ENCODE data around the gene SMC4.

SMC4 gene

GRCh38 chr3:160394009-160394392 is 5.4 kb upstream of the SMC4 start:
- no peak for DNase-seq (ENCODE audit: low read depth in 2 of 2)

- DNase-seq (ENCODE audit: low read depth in 2 of 2): no peak
These were observed 4.2 kb upstream of the SMC4 start for GRCh38 chr3:160395297-160395696.

- DNase-seq (ENCODE audit: low read depth in 2 of 2): no peak
These were observed 678 bp upstream of the SMC4 start for GRCh38 chr3:160398820-160399124.

GRCh38 chr3:160400030-160400701 is 716 bp downstream of the SMC4 start:
- peak in 1 of 2 donors; percentile 11 for DNase-seq (ENCODE audit: low read depth in 2 of 2)

- peak in 1 of 2 donors; percentile 2 for DNase-seq (ENCODE audit: low read depth in 2 of 2)
These were observed 1.3 kb downstream of the SMC4 start for GRCh38 chr3:160400702-160401150.

- no peak for DNase-seq (ENCODE audit: low read depth in 2 of 2)
These were observed 2.0 kb downstream of the SMC4 start for GRCh38 chr3:160401291-160402095.

- DNase-seq (ENCODE audit: low read depth in 2 of 2): no peak
These were observed 3.0 kb downstream of the SMC4 start for GRCh38 chr3:160402221-160403027.

GRCh38 chr3:160403028-160403545 is 3.6 kb downstream of the SMC4 start:
- DNase-seq (ENCODE audit: low read depth in 2 of 2): no peak

- DNase-seq (ENCODE audit: low read depth in 2 of 2): no peak
These were observed 4.5 kb downstream of the SMC4 start for GRCh38 chr3:160403796-160404470.

GRCh38 chr3:160409812-160410610 is 10.6 kb downstream of the SMC4 start:
- DNase-seq (ENCODE audit: low read depth in 2 of 2): no peak

GRCh38 chr3:160412477-160412876 is 13.0 kb downstream of the SMC4 start:
- DNase-seq (ENCODE audit: low read depth in 2 of 2): no peak

- DNase-seq (ENCODE audit: low read depth in 2 of 2): peak; percentile 25 to 41
These were observed 14.3 kb downstream of the SMC4 start for GRCh38 chr3:160413613-160414248.

- DNase-seq (ENCODE audit: low read depth in 2 of 2): no peak
These were observed 17.9 kb downstream of the SMC4 start for GRCh38 chr3:160417311-160417710.

- no peak for DNase-seq (ENCODE audit: low read depth in 2 of 2)
These were observed 28.5 kb downstream of the SMC4 start for GRCh38 chr3:160427832-160428424.

- DNase-seq (ENCODE audit: low read depth in 2 of 2): no peak
These were observed 34.6 kb downstream of the SMC4 start for GRCh38 chr3:160434071-160434470.

GRCh38 chr3:160435095-160435494 is 35.6 kb downstream of the SMC4 start:
- no peak for DNase-seq (ENCODE audit: low read depth in 2 of 2)

GRCh38 chr3:160435747-160436146 is 36.3 kb downstream of the SMC4 start:
- DNase-seq (ENCODE audit: low read depth in 2 of 2): no peak

GRCh38 chr3:160437083-160437455 is 37.6 kb downstream of the SMC4 start:
- no peak for DNase-seq (ENCODE audit: low read depth in 2 of 2)

- DNase-seq (ENCODE audit: low read depth in 2 of 2): no peak
These were observed 41.2 kb downstream of the SMC4 start for GRCh38 chr3:160440687-160441086.

GRCh38 chr3:160444411-160444810 is 45.0 kb downstream of the SMC4 start:
- no peak for DNase-seq (ENCODE audit: low read depth in 2 of 2)
